Vagina (tissue), 2 donors: ENCODE measurements around the gene LGALS12. TPM values are rescaled to one million over a fixed set of nuclear protein-coding genes. Genes with fewer than 3 reads are reported as not detected.

ENCODE experiments used
- DNase-seq, 2 donors: peaks; one replicate each; pipeline ENCODE4 v3.0.0-alpha.2; 2017; ENCODE audit errors: extremely low spot score in 2 of 2
- H3K27ac ChIP-seq: fragments of 200-600 bp; sonication (generic); one replicate; pipeline ENCODE4 v1.5.1; 2019
- H3K27me3 ChIP-seq: fragments of 200-600 bp; sonication (generic); one replicate; pipeline ENCODE4 v1.5.1; 2019
- H3K36me3 ChIP-seq, 2 donors: fragments of 200-600 bp; sonication (generic); one replicate each; pipeline ENCODE4 v1.5.1; 2017 to 2019
- H3K4me1 ChIP-seq: fragments of 200-600 bp; sonication (generic); one replicate; pipeline ENCODE4 v1.5.1; 2019
- H3K4me3 ChIP-seq, 2 donors: fragments of 200-600 bp; sonication (generic); 1 replicate in 1 of 2; 2 replicates in 1 of 2; pipeline ENCODE4 v1.5.1; 2016 to 2019
- H3K9me3 ChIP-seq: fragments of 200-600 bp; sonication (generic); one replicate; pipeline ENCODE4 v1.5.1; 2019
- POLR2A ChIP-seq, 2 donors: fragments of 450-650 bp; IDR thresholded peaks; one replicate each; pipeline ENCODE4 v1.6.1; 2017; ENCODE audit warnings: antibody characterized with exemption in 2 of 2, mild to moderate bottlenecking in 2 of 2, moderate library complexity in 2 of 2
- POLR2AphosphoS5 ChIP-seq, 2 donors: sonication (generic); formaldehyde crosslinking; IDR thresholded peaks; one replicate each; pipeline ENCODE4 v1.9.0; 2017; ENCODE audit warnings: antibody characterized with exemption in 2 of 2, mild to moderate bottlenecking in 2 of 2, low read depth in 1 of 2; ENCODE audit not compliant: insufficient read depth in 1 of 2
- intact Hi-C: fragments of 100-400 bp; cut with DNase I; formaldehyde crosslinking; loops from one replicate; pipeline ENCODE4 v1.15.1; 2023
- total RNA-seq: library from RNA; depleted of rRNA; stranded (reverse); fragments of >200 nt; gene quantifications from one replicate; pipeline ENCODE4 v1.2.3, GENCODE V29; 2016
- TF ChIP-seq, protein P1 (sequence below), 3 experiments: fragments of 450-650 bp in 2 of 3; fragments of 200-600 bp in 1 of 3; sonication (generic) in 1 of 3; IDR thresholded peaks; one replicate each; pipeline ENCODE4 v1.5.1; 2017 to 2019; ENCODE audit warnings: antibody characterized with exemption in 3 of 3, mild to moderate bottlenecking in 2 of 3, moderate library complexity in 2 of 3

Gene LGALS12
- total RNA-seq, 1 donor from 2014 or later = 2.7 TPM

DNA sequence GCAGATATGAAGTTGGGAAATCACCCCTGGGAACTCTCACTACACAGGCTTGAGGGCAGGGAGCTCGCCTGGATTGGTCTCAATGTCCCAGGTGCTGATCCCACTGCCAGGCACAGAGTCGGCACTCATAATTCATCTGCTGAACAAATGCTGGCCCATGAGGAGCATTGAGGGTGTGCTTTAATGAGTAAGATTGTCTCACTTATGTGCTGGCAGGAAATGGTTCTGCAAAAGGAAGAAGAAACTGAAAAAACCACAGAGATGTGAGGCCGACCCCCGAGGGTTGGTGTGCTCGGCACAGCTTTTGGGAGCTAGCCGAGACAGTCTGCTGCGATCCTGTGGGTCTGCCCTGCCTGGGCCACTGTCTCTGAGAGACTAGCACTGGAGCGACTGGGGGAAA, 47.9 kb downstream of the LGALS12 start:
- intact Hi-C loops = no loop called here
- H3K36me3 ChIP-seq = no peaks in the 10 kb centered on the region
- no peak overlapping the region for H3K27ac ChIP-seq
- no peaks in the 10 kb centered on the region for H3K27me3 ChIP-seq
- no peak overlapping the region for H3K4me3 ChIP-seq
- DNase-seq = no peak
- TF ChIP-seq POLR2A (IDR thresholded peaks at IDR 0.05) (no peak), POLR2AphosphoS5 (IDR thresholded peaks at IDR 0.05; ENCODE audit: insufficient read depth in 1 of 2, low read depth in 1 of 2) (no peak)
- TF ChIP-seq, protein P1, sequence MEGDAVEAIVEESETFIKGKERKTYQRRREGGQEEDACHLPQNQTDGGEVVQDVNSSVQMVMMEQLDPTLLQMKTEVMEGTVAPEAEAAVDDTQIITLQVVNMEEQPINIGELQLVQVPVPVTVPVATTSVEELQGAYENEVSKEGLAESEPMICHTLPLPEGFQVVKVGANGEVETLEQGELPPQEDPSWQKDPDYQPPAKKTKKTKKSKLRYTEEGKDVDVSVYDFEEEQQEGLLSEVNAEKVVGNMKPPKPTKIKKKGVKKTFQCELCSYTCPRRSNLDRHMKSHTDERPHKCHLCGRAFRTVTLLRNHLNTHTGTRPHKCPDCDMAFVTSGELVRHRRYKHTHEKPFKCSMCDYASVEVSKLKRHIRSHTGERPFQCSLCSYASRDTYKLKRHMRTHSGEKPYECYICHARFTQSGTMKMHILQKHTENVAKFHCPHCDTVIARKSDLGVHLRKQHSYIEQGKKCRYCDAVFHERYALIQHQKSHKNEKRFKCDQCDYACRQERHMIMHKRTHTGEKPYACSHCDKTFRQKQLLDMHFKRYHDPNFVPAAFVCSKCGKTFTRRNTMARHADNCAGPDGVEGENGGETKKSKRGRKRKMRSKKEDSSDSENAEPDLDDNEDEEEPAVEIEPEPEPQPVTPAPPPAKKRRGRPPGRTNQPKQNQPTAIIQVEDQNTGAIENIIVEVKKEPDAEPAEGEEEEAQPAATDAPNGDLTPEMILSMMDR (IDR thresholded peaks at IDR 0.05) = no peak
- no peaks in the 10 kb centered on the region for H3K9me3 ChIP-seq
- no peaks in the 10 kb centered on the region for H3K4me1 ChIP-seq

GRCh38 chr11:63554877-63555223, 49.0 kb downstream of the LGALS12 start:
- H3K4me1 ChIP-seq = no peaks in the 10 kb centered on the region
- no peaks in the 10 kb centered on the region for H3K27me3 ChIP-seq
- H3K27ac ChIP-seq = no peak overlapping the region
- no peaks in the 10 kb centered on the region for H3K36me3 ChIP-seq
- intact Hi-C loops = no loop called here
- TF ChIP-seq, protein P1 (IDR thresholded peaks at IDR 0.05) = no peak
- TF ChIP-seq POLR2A (IDR thresholded peaks at IDR 0.05) (no peak), POLR2AphosphoS5 (IDR thresholded peaks at IDR 0.05; ENCODE audit: insufficient read depth in 1 of 2, low read depth in 1 of 2) (no peak)
- no peaks in the 10 kb centered on the region for H3K9me3 ChIP-seq
- DNase-seq = no peak
- no peak overlapping the region for H3K4me3 ChIP-seq

- H3K4me3 ChIP-seq = no peak overlapping the region
- no peak overlapping the region for H3K27ac ChIP-seq
- DNase-seq = no peak
- H3K27me3 ChIP-seq = no peaks in the 10 kb centered on the region
- H3K9me3 ChIP-seq = no peaks in the 10 kb centered on the region
- intact Hi-C loops = no loop called here
- TF ChIP-seq POLR2A (IDR thresholded peaks at IDR 0.05) = no peak
- TF ChIP-seq, protein P1 (IDR thresholded peaks at IDR 0.05) = no peak
- no peak for TF ChIP-seq POLR2AphosphoS5 (IDR thresholded peaks at IDR 0.05; ENCODE audit: insufficient read depth in 1 of 2, low read depth in 1 of 2)
- peaks cover 7% of the 10 kb centered on the region for H3K4me1 ChIP-seq
- no peaks in the 10 kb centered on the region for H3K36me3 ChIP-seq
These were observed 50.6 kb downstream of the LGALS12 start for GRCh38 chr11:63556404-63557013.

- no peak overlapping the region for H3K27ac ChIP-seq
- no peaks in the 10 kb centered on the region for H3K36me3 ChIP-seq
- H3K27me3 ChIP-seq = no peaks in the 10 kb centered on the region
- H3K4me1 ChIP-seq = peaks cover 7% of the 10 kb centered on the region
- intact Hi-C loops = no loop called here
- H3K4me3 ChIP-seq = no peak overlapping the region
- no peak for TF ChIP-seq POLR2A (IDR thresholded peaks at IDR 0.05)
- TF ChIP-seq POLR2AphosphoS5 (IDR thresholded peaks at IDR 0.05; ENCODE audit: insufficient read depth in 1 of 2, low read depth in 1 of 2) = no peak
- TF ChIP-seq, protein P1 (IDR thresholded peaks at IDR 0.05) = no peak
- no peaks in the 10 kb centered on the region for H3K9me3 ChIP-seq
- DNase-seq = no peak
These were observed 51.7 kb downstream of the LGALS12 start for GRCh38 chr11:63557570-63557969.

GRCh38 chr11:63558459-63559157, 52.7 kb downstream of the LGALS12 start:
- no peak for DNase-seq
- Histone ChIP-seq H3K36me3 (no peaks in the 10 kb centered on the region), H3K27me3 (no peaks in the 10 kb centered on the region), H3K4me3 (no peak overlapping the region), H3K27ac (no peak overlapping the region), H3K9me3 (no peaks in the 10 kb centered on the region), H3K4me1 (peaks cover 7% of the 10 kb centered on the region)
- intact Hi-C loops = no loop called here
- TF ChIP-seq, protein P1 (IDR thresholded peaks at IDR 0.05) = no peak
- TF ChIP-seq POLR2AphosphoS5 (IDR thresholded peaks at IDR 0.05; ENCODE audit: insufficient read depth in 1 of 2, low read depth in 1 of 2) (no peak), POLR2A (IDR thresholded peaks at IDR 0.05) (no peak)
